Measurements from ENCODE around the gene CLEC10A.
"Not testable (repeated sequence)": the region's sequence is repeated elsewhere in the genome, so short reads cannot be mapped to it uniquely, and the experiment has no call there.

Gene CLEC10A

DNA sequence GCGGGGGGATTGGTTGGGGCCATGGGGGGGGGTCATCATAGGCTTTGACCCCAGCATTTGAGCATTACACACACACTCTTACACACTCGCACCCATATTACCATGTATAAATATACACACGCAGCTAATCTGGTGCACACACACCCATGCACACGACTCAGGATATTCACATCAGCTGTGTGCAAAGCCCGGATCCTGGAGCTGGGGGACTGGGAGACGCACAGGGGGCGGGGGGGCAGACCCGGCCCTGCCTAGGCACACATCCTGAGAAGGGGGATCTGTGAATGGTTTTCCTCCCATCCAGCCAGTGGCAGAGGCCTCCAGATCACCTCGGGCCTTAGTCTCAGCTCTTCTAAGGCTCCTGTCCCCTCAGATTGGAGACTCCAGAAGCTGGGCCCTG is 28.9 kb upstream of the CLEC10A start:
- DNase-seq (ENCODE audit: low spot score), result no peak
- FAIRE-seq, result no peak

DNA sequence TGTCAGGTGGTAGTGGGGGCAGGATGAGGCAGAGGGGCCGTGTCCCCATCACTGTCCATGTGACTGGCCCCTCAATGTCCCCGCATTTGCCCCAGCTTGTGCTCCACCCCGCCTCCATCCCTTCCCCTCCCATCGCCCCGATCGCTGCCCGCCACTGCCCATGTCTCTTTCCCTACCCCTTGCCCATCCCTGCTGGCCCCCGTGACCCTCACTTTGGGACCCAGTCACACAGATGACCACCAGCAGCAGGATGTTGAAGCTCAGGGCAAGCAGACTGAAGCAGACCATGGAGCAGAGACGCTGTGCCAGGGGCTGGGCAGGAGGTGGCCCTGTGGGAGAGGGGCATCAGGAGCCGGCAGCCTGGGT is 28.5 kb upstream of the CLEC10A start:
- DNase-seq (ENCODE audit: low spot score), result no peak
- no peak for FAIRE-seq

- DNase-seq (ENCODE audit: low spot score) (no peak), FAIRE-seq (no peak)
Measured at GRCh38 chr17:7107795-7108559, 27.9 kb upstream of the CLEC10A start.

GRCh38 chr17:7107012-7107754 is 27.1 kb upstream of the CLEC10A start:
- FAIRE-seq (no peak), DNase-seq (ENCODE audit: low spot score) (no peak)

DNA sequence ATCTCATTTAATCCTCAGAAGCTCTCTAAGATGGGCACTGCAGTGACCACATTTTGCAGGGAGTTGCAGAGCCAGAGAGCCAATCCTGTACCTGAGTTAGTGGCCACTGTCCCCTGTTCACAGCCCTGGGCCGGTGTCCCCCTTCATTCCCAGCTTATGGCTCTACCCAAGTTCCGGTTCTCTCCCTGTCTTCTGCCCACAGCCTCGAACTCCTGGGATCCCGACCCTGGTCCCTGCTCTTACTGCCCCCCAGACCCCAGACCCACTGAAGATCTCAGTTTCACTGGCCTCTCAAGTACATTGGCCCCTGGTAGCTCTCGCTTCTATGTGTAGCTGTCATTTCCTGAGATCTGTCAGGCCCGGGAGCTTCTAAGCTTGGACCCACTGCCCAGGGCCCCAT is 22.4 kb upstream of the CLEC10A start:
- no peak for DNase-seq (ENCODE audit: low spot score)
- FAIRE-seq, result no peak

GRCh38 chr17:7101531-7101930 is 21.5 kb upstream of the CLEC10A start:
- no peak for FAIRE-seq
- no peak for DNase-seq (ENCODE audit: low spot score)

DNA sequence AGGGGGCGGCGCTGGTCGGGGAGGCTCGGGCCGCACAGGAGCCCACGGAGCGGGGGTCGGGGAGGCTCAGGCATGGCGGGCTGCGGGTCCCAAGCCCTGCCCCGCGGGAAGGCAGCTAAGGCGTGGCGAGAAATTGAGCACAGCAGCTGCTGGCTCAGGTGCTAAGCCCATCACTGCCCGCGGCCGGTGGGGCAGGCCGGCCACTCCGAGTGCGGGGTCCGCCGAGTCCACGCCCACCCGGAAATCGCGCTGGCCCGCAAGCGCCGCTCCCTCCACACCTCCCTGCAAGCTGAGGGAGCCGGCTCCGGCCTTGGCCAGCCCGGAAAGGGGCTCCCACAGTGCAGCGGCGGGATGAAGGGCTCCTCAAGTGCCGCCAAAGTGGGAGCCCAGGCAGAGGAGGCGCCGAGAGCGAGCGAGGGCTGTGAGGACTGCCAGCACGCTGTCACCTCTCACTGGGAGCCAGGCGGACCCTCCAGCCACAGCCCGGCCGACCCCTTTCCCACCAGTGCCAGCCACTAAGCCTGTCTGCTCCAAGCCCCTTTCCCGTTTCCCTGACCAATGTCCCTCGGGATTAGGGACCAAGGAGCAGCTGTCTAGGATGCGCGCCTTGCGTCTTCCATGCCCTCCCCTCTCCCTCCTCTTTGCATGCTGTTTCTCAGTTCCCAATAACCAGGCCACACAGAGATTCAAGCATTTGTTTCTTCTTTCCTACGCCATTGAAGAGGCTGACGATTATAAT is 20.8 kb upstream of the CLEC10A start:
- DNase-seq (ENCODE audit: low spot score); FAIRE-seq: not testable (repeated sequence)

DNA sequence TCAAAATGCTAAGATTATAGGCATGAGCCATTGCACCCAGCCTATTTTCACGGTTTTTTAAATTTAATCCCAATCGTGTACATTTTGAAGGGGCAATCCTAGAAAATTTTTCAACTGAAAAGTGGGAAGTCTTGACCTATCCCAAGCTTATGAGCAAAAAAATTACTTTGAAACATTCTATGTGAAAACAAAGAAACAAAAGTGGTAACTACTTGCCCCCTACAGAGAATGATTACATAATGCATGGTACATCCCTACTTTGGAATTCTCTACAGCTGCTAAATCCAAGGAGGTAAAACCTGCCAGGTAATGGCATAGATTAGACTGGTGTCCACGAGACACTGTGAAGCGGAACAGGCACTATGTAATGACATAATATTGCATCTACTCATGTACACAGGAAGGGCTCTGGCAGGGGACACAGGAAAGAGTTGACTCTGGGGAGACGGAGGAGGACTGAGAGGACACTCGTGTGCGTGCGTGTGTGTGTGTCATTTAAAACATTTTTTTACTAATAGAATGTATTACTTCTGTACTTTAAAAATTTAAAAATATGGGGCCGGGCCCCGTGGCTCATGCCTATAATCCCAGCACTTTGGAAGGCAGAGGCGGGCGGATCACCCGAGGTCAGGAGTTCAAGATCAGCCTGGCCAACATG is 18.9 kb upstream of the CLEC10A start:
- no peak for FAIRE-seq
- DNase-seq (ENCODE audit: low spot score), result no peak

DNA sequence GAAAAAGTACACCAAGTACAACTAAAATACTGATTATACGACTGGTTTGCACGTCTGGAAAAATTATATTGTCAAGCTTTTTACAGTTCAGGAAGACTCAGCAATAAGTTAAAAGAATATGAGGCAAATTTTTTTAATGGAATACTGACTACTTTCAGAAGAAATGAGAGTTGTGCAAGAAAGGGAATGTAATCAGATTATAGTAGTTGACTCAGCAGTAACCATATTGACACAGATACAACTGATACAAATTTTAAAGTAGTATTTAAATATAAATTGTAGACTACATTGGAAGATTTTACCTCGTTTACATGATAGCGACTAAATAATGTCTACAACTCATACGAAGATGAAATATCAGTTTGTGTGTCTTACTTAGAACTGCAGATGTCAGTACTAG is 17.9 kb upstream of the CLEC10A start:
- DNase-seq (ENCODE audit: low spot score), result no peak
- FAIRE-seq, result no peak

DNA sequence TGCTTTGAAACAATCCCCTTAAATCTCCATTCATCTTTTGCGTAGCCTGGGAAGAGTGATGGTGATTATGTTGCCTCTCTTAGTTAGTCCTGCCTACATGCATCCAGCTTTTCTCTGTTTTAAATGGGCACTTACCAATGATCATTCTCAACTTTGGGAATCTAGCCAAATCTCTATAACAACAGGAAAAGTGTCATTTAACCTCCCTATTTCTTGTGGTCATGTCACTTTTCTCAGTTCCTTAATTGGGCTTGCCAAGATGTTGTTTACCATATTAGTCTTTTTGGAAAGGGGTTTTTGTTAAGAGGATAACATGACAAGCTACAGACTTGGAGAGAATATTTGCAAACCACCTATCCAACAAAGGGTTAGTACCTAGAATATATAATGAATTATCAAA is 15.6 kb upstream of the CLEC10A start:
- no peak for DNase-seq (ENCODE audit: low spot score)
- no peak for FAIRE-seq

- FAIRE-seq (no peak), DNase-seq (ENCODE audit: low spot score) (no peak)
Measured at GRCh38 chr17:7094652-7095019, 14.6 kb upstream of the CLEC10A start.

- FAIRE-seq; DNase-seq (ENCODE audit: low spot score): not testable (repeated sequence)
Measured at GRCh38 chr17:7091311-7092005, 11.4 kb upstream of the CLEC10A start.

GRCh38 chr17:7089570-7089969 is 9.5 kb upstream of the CLEC10A start:
- not testable (repeated sequence) for FAIRE-seq; DNase-seq (ENCODE audit: low spot score)

GRCh38 chr17:7088442-7088841 is 8.4 kb upstream of the CLEC10A start:
- not testable (repeated sequence) for FAIRE-seq; DNase-seq (ENCODE audit: low spot score)

GRCh38 chr17:7084088-7084487 is 4.0 kb upstream of the CLEC10A start:
- FAIRE-seq, result no peak
- no peak for DNase-seq (ENCODE audit: low spot score)

- DNase-seq (ENCODE audit: low spot score) (no peak), FAIRE-seq (no peak)
Measured at GRCh38 chr17:7083592-7083991, 3.5 kb upstream of the CLEC10A start.

GRCh38 chr17:7081341-7082062 is 1.5 kb upstream of the CLEC10A start:
- DNase-seq (ENCODE audit: low spot score) (no peak), FAIRE-seq (no peak)

DNA sequence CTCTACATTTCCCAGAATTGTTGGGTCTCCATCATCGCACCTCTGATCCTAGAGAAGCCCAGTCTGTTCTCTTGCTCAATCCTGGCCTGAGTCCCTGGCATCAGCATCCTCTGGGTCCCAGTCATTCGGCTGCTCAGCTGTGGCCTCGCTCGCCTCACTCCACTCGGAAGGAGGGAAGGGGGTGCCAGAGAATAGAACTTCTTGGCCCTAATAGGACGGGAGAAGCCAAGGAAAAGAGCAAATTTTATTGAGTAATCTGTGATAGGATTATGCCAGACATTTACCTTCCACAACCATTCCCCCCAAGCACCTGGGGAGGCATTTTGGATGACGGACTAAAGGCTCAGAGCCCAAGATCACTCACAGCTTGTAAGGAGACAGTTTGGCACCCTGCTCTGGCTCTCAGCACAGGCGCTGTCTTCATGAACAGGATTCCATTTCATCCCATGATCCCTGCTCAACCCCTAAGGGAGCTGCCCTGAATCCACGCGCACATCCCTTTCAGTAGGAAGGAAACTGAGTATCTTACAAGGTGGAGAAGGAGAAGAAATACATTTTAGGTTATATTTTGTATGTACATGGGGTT is 498 bp upstream of the CLEC10A start:
- FAIRE-seq (no peak), DNase-seq (ENCODE audit: low spot score) (no peak)

DNA sequence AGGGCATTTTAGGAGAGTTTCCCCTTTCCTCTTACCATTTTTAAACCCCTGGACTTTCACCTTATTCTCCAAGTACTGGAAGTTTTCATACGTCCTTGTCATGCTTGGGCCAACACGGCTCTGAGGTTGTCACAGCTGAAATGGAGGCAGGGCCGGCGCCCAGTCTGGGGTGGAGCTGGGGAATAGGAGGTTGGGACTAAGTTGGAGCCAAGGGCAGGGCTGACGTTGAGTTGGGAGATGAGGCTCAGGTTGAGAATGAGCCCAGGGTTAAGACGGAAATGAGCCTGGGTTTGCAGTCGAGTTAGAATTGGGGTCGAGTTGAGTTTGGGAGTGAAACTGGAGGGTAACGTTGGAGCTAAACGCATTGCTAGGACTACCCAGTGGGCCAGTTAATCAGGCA is 1.3 kb downstream of the CLEC10A start:
- DNase-seq (ENCODE audit: low spot score) (no peak), FAIRE-seq (no peak)

DNA sequence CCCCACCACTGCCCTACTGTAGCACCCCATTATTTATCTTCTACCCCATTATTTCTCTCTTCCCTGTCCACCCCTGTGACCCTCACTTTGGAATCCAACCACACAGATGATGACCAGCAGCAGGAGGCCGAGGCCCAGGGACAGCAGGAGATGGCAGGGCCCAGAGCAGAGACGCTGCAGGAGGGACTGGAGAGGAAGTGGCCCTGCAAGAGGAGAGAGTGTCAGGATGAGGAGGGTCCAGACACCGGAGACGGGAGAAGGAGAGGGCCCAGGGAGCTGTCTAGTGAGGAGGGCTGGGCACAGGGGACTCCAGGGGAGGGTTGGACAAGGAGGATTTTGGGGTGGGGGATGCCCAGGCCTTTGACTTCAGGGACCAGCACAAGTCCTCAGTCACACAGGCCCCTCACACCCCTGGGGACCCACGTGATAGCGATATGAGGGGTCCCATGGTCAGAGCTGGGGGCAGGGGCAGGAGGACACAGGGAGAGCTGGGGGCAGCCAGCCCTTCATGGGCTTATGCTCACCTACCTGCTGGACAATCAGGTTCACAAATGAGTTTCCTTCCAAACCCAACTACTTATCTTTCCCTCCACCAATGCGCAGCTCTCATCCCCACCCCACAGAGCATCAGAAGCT is 2.0 kb downstream of the CLEC10A start:
- no peak for FAIRE-seq
- no peak for DNase-seq (ENCODE audit: low spot score)
